Measurements from ENCODE around the gene DLEC1. TPM values are rescaled to one million over a fixed set of nuclear protein-coding genes. Genes with fewer than 3 reads are reported as not detected.

The DLEC1 gene
- total RNA-seq, 4 donors from 2014 or later: 0.07 to 0.78 (median 0.16) TPM

GRCh38 chr3:38009807-38010591 is 29.0 kb upstream of the DLEC1 start:
- TF ChIP-seq EP300 (IDR thresholded peaks at IDR 0.05) (no peak), POLR2A (IDR thresholded peaks at IDR 0.05) (no peak), POLR2AphosphoS5 (IDR thresholded peaks at IDR 0.05) (no peak), CTCF (IDR thresholded peaks at IDR 0.05) (no peak)
- WGBS, 2 donors (ENCODE audit: low coverage in 1 of 2): 80 to 96% methylated on average over 2 to 5 of the region's 27 CpGs

GRCh38 chr3:38011111-38011510 is 27.9 kb upstream of the DLEC1 start:
- Histone ChIP-seq H3K27ac (no peak overlapping the region), H3K36me3 (peaks cover 0 to 94% of the 10 kb centered on the region in 2 donors), H3K4me3 (no peak overlapping the region), H3K4me1 (no peaks in the 10 kb centered on the region), H3K9me3 (peaks cover 0 to 6% (median 0%) of the 10 kb centered on the region in 3 donors), H3K27me3 (no peaks in the 10 kb centered on the region)
- no peak for ATAC-seq
- WGBS, 2 donors (ENCODE audit: low coverage in 1 of 2): 89% methylated on average over 14 of the region's 21 CpGs; no CpG with 5 or more reads in 1 of the 2 donors
- TF ChIP-seq EP300 (IDR thresholded peaks at IDR 0.05) (no peak), POLR2AphosphoS5 (IDR thresholded peaks at IDR 0.05) (no peak), POLR2A (IDR thresholded peaks at IDR 0.05) (no peak), CTCF (IDR thresholded peaks at IDR 0.05) (no peak)

More at GRCh38 chr3:38009807-38010591, 29.0 kb upstream of the DLEC1 start:
- Histone ChIP-seq H3K4me3 (no peak overlapping the region), H3K27ac (no peak overlapping the region), H3K4me1 (no peaks in the 10 kb centered on the region), H3K36me3 (peaks cover 0 to 93% of the 10 kb centered on the region in 2 donors), H3K9me3 (no peaks in the 10 kb centered on the region), H3K27me3 (no peaks in the 10 kb centered on the region)
- ATAC-seq: no peak

GRCh38 chr3:38015485-38015884 is 23.5 kb upstream of the DLEC1 start:
- TF ChIP-seq EP300 (IDR thresholded peaks at IDR 0.05) (no peak), CTCF (IDR thresholded peaks at IDR 0.05) (no peak), POLR2A (IDR thresholded peaks at IDR 0.05) (no peak), POLR2AphosphoS5 (IDR thresholded peaks at IDR 0.05) (no peak)
- Histone ChIP-seq H3K36me3 (peaks cover 0 to 94% of the 10 kb centered on the region in 2 donors), H3K27me3 (no peaks in the 10 kb centered on the region), H3K4me1 (no peaks in the 10 kb centered on the region), H3K27ac (no peak overlapping the region), H3K4me3 (no peak overlapping the region), H3K9me3 (peaks cover 0 to 11% (median 0%) of the 10 kb centered on the region in 3 donors)
- whole genome bisulfite sequencing, 2 donors (ENCODE audit: low coverage in 1 of 2): 71 to 80% methylated on average over 2 of the region's 3 CpGs
- no peak for ATAC-seq

GRCh38 chr3:38015984-38016383 is 23.0 kb upstream of the DLEC1 start:
- Histone ChIP-seq H3K4me3 (no peak overlapping the region), H3K27me3 (no peaks in the 10 kb centered on the region), H3K9me3 (peaks cover 0 to 11% (median 0%) of the 10 kb centered on the region in 3 donors), H3K27ac (no peak overlapping the region), H3K36me3 (peaks cover 0 to 92% of the 10 kb centered on the region in 2 donors), H3K4me1 (no peaks in the 10 kb centered on the region)
- no peak for ATAC-seq
- no peak for TF ChIP-seq EP300 (IDR thresholded peaks at IDR 0.05)
- TF ChIP-seq CTCF (IDR thresholded peaks at IDR 0.05): no peak
- TF ChIP-seq POLR2AphosphoS5 (IDR thresholded peaks at IDR 0.05): no peak
- TF ChIP-seq POLR2A (IDR thresholded peaks at IDR 0.05): no peak
- 100% methylated on average over 1 of the region's 3 CpGs; no CpG with 5 or more reads in 1 of the 2 donors for WGBS, 2 donors (ENCODE audit: low coverage in 1 of 2)

- Histone ChIP-seq H3K9me3 (peaks cover 0 to 11% (median 0%) of the 10 kb centered on the region in 3 donors), H3K36me3 (peaks cover 0 to 88% of the 10 kb centered on the region in 2 donors), H3K27ac (no peak overlapping the region), H3K4me1 (no peaks in the 10 kb centered on the region), H3K27me3 (no peaks in the 10 kb centered on the region), H3K4me3 (no peak overlapping the region)
- 80% methylated on average over 1 of the region's 13 CpGs; no CpG with 5 or more reads in 1 of the 2 donors for WGBS, 2 donors (ENCODE audit: low coverage in 1 of 2)
- TF ChIP-seq CTCF (IDR thresholded peaks at IDR 0.05): no peak
- no peak for TF ChIP-seq POLR2A (IDR thresholded peaks at IDR 0.05)
- no peak for TF ChIP-seq EP300 (IDR thresholded peaks at IDR 0.05)
- TF ChIP-seq POLR2AphosphoS5 (IDR thresholded peaks at IDR 0.05): no peak
- no peak for ATAC-seq
Observed at GRCh38 chr3:38016410-38016809, 22.6 kb upstream of the DLEC1 start.

Measured in gastroesophageal sphincter (tissue), 4 donors.